VCaP (cell line): Measurements from ENCODE around the gene MCTP2.

Experiments used
- H3K27ac ChIP-seq: fragments of 450-650 bp; 2 replicates; pipeline ENCODE4 v1.5.1; 2017
- CTCF ChIP-seq: fragments of 450-650 bp; conservative IDR thresholded peaks from 2 replicates; pipeline ENCODE4 v1.5.1; 2017; ENCODE audit warnings: mild to moderate bottlenecking, moderate library complexity

The MCTP2 gene

GRCh38 chr15:94300612-94301011 lies 69.3 kb downstream of the MCTP2 start:
- H3K27ac ChIP-seq, result no peak overlapping the region

GRCh38 chr15:94305133-94305532 lies 73.8 kb downstream of the MCTP2 start:
- no peak overlapping the region for H3K27ac ChIP-seq
- no peak for TF ChIP-seq CTCF

More at GRCh38 chr15:94300612-94301011, 69.3 kb downstream of the MCTP2 start:
- TF ChIP-seq CTCF, result no peak

DNA sequence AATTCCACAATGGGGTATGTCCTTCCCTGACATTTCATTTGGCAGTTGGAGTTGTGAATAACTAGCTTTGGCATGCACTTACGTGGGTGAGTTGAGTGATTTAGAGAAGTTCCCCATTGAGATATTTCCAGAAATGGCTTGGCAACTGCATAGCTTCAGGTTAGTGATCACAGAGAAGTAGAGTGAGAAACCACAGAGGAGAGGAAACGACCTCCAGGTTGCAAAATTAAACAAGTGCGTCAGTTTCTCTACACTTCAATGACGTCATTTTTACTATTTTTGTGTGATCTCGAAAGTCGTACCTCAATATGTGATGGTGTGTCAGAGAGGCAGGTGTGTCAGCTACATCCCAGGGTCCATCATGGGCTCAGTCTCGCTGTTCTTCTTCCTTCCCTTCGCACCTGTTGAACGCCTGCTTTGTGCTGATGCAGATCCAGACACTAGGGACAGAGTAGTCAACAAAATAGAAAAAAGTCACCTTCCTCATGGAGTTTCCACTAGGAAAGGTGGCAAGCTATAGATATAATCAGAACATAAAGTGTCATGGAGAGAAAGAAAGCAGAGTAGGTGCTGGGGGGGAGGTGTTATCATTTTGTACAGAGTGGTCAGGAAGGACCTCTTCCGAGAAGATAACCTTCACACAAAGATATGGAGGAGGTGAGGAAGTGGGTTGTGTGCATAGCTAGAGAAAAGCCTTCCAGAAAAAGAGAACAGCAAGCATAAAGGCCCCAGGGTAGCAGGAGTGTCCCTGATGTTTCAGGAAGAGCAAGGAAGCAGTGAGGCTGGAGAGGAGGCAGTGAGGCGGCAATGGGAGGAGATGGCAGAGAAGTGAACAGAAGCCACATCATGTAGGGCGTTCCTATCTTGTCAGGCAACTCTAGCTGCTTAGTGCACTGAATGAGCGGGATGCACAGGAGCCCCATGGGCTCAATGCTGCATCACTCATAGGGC lies 75.6 kb downstream of the MCTP2 start:
- no peak overlapping the region for H3K27ac ChIP-seq
- no peak for TF ChIP-seq CTCF

DNA sequence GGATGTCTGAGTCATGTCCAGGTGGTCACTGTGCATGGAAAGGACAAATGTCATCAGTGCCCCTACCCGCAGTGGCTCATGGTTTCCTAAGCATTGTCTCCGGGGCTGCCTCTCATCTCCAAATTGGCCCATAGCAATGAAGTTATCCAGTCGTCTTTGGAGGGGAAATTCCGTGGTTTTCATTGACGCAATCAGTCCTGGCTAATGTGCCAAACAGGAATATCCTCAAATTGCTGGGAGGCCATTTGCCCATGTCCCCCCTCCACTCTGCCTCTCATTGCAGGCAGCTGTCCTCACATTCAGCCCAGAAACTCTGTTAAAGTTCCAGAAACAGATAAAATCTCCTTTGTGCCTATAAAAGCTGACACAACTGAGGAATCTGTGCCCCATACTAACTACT lies 81.6 kb downstream of the MCTP2 start:
- TF ChIP-seq CTCF, result no peak
- peak overlapping the region; percentile 11; the same call in 1 of the 2 replicates for H3K27ac ChIP-seq

- TF ChIP-seq CTCF, result no peak
- no peak overlapping the region for H3K27ac ChIP-seq
Observed at GRCh38 chr15:94314639-94315038, 83.3 kb downstream of the MCTP2 start.

DNA sequence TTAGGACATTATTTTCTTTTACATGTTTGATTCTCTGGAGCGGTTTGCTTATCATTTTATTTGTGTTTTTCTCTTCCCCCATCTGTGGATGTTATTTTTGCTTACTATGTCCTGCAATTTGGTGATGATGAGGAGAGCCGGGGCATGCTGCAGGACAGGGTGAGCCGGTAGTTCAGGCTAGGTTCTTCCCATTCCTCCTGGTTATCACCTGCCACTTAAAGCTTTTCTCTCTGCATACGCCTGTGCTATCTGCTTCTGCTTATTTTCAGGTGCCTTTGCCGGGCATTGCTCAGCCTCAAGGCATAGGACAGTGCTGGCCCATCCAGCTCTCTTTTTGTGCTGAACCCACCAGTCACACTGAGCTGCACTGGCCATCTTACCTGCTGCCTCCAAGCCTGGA lies 85.8 kb downstream of the MCTP2 start:
- no peak for TF ChIP-seq CTCF
- H3K27ac ChIP-seq, result 0 out of 2 replicates have a peak overlapping the region, but pooled peaks have one; percentile 50

DNA sequence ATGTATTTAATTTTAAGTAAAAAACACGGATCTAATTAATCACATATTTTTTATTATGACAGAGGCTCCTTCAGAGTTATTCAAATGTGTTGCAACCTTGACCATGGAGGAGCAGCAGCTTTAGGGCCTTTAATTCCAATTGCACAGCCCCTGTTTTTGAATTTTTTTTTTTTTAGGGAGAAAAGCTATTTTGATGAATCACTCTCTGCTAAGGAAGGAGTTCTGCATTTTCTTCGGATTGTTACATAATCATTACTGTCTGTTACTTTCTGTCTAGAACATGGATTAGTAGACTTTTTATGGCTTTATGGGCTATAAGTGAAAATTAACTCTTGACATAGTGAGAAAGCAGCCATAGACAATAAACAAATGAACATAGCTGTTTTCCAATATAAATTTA lies 90.8 kb downstream of the MCTP2 start:
- no peak overlapping the region for H3K27ac ChIP-seq
- TF ChIP-seq CTCF, result no peak
